ENCODE data around the gene SFXN1. TPM values are rescaled to one million over a fixed set of nuclear protein-coding genes. Genes with fewer than 3 reads are reported as not detected.
"Not testable (repeated sequence)": the region's sequence is repeated elsewhere in the genome, so short reads cannot be mapped to it uniquely, and the experiment has no call there.

SFXN1 gene
- total RNA-seq, 1 experiment from 2014 or later: 239 TPM

DNA sequence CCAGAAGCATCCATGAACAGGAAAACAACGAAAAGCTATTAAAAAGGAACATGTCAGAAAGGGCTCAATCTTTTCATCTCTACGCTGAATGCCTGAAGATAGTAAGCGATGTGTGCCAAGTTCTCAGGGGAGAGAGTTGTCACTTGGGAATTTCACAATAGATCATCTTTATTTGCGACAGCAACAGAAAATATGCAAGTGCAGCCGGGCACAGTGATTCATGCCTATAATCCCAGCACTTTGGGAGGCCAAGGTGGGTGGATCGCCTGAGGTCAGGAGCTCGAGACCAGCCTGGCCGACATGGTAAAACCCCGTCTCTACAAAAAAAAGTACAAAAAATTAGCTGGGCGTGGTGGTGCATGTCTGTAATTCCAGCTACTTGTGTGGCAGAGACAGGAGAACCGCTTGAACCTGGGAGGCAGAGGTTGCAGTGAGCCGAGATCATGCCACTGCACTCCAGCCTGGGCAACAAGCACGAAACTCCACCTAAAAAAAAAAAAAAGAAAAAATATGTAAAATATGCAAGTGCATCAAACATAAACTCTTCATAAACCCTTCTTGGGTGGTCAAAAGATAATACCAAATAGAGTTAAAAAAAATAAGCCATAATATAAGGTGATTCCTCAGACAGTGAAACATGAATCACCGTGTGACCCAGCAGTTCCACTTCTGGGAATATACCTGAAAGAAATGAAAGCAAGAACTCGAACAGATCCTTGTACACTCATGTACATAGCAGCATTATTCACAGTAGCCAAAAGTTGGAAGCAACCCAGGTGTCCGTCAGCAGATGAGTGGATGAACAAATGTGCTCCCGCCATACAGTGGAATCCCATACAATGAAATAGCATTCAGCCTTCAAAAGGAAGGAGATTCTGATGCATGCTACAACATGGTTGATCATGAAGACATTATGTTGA lies 16.2 kb downstream of the SFXN1 start:
- peak; percentile 78 for DNase-seq (ENCODE audit: low spot score)

DNA sequence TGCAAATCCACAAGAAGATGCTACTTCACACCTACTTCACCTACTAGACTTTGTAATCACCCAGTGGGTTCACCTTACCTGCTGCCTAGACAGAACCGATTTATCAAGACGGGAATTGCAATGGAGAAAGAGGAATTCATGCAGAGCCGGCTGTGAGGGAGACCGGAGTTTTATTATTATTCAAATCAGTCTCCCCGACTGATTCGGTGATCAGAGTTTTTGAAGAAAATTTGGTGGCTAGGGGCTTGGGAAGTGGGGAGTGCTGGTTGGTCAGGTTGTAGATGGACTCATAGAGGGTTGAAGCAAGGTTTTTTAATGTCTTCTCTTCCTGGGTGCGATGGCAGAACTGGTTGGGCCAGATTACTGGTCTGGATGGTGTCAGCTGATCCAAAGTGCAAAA lies 23.4 kb downstream of the SFXN1 start:
- DNase-seq (ENCODE audit: low spot score): no peak

DNA sequence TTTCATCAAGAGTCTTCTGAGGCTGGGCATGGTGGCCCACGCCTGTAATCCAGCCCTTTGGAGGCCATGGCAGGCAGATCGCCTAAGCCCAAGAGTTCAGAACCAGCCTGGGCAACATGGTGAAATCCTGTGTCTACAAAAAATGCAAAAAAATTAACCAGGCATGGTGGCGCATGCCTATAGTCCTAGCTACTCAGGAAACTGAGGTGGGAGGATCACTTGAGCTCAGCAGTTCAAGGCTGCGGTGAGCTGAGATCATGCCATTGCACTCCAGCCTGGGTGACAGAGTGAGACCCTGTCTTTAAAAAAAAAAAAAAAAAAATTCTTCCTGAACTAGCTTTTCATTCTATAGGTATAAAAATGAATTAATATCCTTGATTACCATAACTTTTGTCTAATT lies 29.3 kb downstream of the SFXN1 start:
- DNase-seq (ENCODE audit: low spot score): not testable (repeated sequence)

DNA sequence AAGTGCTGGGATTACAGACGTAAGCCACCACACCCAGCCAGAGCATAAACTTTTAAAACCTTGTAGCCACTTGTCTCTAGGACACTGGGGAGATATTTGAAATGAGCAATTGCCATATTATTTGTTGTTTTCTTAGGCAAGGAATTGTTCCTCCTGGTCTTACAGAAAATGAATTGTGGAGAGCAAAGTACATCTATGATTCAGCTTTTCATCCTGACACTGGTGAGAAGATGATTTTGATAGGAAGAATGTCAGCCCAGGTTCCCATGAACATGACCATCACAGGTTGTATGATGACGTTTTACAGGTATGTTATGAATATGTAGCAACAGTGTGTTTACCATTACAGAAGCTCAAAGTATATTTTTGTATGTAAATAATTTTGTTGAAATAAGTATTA lies 30.5 kb downstream of the SFXN1 start:
- DNase-seq (ENCODE audit: low spot score): no peak

DNA sequence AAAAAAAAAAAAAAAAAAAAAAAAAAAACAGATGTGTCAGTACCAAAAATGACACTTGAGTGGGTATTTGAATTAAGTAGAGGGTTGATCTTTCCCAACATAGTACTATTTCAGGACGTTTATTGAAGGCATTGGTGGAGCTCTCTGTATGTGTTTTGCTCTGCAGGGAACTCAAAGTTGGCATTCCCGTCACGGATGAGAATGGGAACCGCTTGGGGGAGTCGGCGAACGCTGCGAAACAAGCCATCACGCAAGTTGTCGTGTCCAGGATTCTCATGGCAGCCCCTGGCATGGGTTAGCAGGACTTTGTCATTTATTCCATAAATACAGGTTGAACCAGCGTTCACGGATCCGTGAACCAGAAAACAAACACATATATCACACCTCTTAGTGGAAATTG lies 34.9 kb downstream of the SFXN1 start:
- DNase-seq (ENCODE audit: low spot score): no peak

DNA sequence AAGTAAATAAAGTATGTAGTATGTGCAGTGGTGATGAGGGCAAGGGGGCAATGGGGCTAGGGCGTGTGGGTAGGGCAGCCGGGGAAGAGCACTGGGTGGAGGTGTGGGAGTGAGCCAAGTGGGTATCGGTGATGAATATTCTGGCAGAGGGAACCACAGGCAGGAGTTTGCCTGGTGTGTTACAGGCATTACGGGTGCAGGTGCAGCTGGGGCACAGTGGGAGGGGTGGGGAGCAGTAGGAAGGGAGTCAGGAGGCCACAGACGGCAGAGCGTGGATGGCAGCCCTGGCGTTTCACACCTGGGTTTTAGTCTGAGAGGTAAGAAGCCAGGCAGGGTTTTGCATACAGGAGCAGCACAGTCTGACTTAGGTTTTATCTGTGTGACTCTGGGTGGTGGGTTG lies 35.4 kb downstream of the SFXN1 start:
- no peak for DNase-seq (ENCODE audit: low spot score)

DNA sequence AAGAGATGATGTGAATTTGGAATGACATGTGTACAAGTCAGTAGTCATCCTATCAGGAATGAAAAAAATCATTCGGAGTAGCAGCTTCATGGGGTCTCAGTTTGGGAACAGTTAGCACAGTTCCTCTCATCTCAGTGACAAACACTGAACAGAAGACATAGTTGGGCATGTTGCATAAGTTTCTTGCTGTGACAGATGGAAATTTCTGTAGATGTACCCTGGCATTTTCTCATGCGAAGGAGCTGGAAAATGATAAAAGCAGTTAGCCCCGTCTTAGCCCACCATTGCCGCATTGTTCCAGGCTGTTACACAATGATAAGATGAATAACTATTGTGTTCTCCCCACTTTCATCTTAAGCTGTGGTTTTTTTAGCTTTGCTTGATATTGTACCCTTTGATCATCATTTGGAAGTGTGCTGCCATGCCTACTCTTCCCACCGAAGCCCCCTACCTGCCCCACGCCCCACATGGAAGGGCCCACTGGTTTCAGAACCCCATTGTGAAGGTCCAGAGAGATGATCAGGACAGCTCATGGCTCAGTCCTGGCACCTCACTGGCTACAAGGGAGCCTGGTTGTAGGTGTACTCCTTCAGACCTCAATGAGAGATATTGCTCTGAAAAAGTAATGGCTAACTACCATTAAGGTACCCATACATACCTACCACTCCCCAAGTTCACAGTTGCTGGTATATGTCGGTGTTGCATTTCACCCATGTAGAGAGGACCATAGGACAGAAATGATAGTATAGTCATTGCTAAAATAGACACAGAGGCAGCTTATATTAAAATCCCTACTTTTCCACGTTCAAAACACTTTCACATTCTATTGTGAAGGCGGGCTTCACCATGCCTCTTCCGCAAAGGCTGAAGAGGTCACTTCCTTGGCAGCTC lies 38.8 kb downstream of the SFXN1 start:
- DNase-seq (ENCODE audit: low spot score): no peak

DNA sequence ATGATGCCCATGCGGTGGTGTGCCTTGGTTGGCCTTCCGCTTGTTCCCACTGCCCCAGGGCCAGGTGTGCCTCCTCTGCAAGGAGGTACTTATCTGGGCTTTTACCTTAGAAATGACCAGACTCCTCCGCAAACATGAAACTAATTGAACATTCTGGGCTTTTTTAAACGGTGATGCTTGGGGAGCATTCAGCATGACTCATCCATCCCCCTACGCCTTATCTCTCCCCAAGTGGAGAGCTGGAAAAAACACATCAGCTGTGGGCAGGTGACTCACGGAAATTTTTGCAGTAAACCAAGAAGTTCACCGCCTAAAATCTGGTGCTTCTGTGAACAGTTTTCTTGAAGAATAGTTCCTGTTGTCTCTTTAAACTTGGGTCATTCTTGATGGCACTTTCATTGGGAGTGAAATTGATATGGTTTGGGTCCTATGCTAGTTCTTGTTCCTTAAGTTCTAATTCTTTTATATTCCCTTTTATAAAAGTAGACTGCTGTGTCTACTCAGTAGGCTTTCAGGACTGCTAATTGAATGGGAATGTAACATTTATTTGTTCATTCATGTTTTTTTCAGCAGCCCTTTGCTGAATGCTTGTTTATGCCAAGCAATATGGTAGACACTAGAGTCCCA lies 39.6 kb downstream of the SFXN1 start:
- DNase-seq (ENCODE audit: low spot score): peak; percentile 95

DNA sequence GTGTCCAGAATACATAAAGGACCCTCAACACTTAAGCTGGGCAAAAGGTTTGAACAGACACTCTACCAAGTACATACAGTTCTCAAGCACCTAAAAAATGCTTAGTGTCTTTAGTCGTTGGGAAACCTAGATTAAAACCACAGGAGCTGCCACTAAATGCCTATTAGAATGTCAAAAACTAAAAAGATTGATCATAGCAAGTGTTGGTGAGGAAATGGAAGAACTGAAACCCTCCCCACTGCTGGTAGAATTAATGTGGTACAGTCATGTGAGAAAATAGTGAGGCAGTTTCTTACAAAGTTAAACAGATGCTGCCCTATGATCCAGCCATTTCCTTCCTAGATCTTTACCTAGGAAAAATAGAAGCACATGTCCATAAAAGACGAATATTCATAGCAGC lies 40.6 kb downstream of the SFXN1 start:
- no peak for DNase-seq (ENCODE audit: low spot score)

DNA sequence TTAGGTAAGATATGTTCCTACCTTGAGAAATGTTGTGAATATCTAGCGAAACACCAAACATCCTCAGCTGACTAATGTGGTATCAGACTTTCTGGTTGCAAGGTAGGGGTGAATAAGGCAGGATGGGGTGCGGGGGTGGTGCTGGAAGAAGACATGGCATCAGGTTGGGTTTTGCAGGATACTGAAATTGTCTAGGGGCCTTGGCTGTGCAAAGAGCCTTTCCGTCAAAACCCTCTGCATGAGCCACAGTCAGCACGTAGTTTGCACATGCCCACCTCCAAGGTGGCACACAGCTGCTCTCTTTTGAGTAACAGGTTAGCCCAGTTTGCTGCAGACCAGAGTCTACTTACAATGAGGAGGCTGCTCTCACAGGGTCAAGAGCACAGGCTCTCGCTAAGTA lies 42.0 kb downstream of the SFXN1 start:
- DNase-seq (ENCODE audit: low spot score): no peak

DNA sequence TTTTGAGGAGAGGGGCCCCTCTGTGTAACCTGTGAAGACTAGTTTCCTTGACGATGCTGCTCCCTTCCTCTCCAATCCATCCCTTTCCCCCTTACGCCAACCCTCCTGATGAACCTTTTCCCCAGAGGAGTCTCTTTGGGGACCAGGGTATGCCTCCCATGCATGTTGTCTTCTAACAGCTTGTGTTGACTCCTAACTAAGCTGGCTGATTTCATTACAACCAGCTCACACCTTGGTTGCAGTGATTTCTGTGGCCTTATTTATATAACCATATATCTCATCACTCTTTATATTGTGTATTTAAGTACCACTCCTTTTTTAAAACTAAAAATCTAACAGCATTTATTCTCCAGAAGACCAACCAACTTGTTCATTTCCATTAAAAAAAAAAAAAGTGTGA lies 42.5 kb downstream of the SFXN1 start:
- no peak for DNase-seq (ENCODE audit: low spot score)

DNA sequence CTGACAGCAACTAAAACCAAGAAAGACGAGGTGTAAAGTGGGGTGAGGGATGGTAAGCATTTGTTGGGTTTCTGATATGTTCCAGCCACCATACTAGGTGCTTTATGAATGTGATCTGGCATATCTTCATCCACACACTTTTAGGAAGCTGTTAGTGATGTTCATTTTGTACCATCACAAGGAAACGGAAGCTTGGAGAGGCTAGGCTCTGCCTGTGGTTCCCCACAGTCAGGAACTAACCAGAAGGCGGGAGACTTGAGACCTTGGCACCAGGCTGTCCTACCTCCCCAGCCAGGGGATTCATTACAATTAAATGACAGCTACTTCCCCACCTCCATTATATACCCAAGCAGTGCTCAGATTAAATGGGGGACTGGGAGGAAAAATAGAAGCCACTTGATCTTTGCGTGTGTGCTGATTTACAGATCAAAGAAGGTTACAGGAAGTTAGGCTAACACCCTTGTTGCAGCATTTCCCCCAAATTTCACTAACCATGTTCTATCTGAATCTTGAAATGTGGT lies 43.0 kb downstream of the SFXN1 start:
- no peak for DNase-seq (ENCODE audit: low spot score)

DNA sequence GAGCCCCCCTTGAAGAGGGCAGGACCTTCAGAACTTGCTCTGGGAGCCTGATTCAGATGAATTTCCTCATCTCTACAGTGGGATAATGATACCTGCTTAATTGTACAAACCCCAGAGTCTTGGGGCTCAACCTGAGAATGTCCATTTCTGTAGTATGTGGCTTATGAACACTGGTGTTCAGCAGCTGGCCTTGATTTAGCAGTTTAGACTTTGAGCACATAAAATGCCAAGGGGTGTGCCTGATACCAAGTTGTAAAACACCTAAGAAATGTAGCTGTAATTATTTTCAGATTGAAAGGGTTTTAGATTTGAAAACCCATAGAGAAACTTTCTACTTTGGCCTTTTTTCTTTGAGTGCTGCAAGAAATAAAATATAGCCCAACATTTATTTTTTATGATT lies 44.9 kb downstream of the SFXN1 start:
- DNase-seq (ENCODE audit: low spot score): no peak

DNA sequence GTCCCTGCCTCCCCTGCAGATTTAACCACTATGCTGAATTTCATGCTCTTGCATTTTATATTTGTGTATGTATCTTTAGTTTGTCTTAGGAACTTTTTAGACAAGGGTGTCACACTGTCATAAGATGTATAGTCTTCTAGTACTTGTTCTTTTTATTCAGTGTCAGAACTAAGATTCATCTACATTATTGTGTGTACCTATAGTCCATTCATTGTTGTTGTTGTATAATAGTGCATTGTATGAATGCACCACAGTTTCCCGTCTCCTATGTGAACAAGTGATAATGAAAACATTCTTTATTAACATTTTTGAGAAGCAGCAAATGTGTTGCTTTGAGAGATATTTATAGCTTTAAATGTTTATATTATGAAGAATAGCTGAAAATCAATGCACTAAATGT lies 45.9 kb downstream of the SFXN1 start:
- no peak for DNase-seq (ENCODE audit: low spot score)

DNA sequence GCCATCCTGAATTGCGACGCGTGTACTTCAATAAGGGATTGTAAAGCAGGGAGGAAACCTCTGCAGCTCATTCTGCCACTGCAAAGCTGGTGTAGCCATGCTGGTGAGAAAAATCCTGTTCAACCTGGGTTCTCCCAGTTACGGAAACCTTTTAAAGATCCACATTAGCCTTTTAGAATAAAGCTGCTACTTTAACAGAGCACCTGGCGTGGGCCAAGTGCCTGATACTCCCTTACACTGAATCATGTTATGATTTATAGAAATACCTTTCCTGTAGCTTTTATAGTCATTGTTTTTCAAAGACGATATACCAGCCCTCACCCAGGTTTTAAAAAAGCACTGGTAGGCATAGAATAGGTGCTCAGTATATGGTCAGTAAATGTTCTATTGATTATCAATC lies 48.3 kb downstream of the SFXN1 start:
- no peak for DNase-seq (ENCODE audit: low spot score)

DNA sequence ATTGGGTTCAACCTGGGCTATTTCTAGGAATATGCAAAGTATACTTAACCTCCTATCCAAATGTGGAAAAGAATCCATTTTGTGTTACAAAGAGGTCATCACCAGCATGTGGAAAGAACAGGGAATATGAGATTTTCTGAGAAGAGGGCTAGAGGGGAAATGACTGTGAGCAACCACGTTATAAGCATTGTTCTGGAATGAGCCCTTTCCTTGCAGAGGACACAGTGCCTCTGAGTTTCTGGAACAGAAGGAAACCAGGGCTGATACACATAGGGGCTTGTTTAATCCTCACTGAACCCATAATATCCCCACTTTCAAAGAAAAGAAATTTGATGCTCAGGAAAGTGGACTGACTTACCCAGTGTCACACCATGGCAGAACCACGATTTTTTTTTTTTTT lies 53.0 kb downstream of the SFXN1 start:
- no peak for DNase-seq (ENCODE audit: low spot score)

DNA sequence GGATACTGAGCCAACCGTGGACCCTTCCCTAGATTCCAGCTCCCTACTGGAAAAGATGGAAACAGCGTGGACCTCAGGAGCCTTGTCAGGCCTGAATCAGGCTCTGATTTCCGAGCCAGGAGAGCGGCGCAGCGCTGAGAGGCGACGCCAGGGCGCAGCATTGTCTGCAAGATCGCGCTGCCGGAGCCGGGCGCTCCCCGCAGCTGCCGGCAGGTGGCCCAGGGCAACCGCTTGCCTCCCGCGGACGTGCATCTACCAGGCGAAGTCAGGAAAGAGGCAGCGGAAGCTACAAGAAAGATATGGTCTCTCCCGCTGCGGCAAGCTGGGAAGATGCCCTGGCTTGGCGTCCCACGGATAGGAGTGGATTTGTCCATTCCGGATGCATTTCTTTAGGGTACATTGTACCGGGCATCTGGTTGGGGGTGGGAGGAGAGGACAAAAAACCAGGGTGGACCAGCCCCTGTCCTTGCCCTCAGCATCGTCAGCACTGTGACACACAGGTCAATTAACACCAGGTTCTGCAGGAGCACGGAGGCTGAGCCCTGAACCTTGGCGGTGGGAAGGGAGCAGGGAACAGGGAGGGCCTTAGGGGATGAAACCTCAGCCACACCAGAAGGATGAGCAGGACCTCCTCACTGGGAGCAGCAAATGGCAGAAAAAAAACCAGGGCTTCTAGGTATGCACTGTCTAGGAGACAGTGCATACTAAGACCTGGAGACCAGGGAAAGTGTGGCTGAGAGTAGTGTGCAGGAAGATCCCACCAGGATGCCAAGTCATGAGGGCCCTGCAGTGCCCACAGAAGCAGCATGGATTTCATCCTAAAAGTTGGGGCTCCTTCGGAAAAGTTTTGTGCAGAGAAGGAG lies 55.9 kb downstream of the SFXN1 start:
- peak; percentile 79 for DNase-seq (ENCODE audit: low spot score)

DNA sequence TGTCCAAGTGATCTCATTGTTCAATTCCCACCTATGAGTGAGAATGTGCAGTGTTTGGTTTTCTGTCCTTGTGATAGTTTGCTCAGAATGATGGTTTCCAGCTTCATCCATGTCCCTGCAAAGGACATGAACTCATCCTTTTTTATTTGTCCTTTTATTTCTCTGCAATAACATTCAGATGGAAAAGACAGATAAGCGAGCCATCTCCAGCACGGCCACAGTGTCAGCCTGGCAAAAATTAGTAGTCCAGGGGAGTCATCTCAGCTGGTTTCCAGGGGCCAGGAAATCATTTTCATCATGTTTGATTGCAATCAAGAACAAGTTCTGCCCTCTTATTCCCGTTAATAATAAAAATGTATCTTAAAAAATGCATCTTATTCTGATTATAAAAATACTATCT lies 57.0 kb downstream of the SFXN1 start:
- DNase-seq (ENCODE audit: low spot score): not testable (repeated sequence)

DNA sequence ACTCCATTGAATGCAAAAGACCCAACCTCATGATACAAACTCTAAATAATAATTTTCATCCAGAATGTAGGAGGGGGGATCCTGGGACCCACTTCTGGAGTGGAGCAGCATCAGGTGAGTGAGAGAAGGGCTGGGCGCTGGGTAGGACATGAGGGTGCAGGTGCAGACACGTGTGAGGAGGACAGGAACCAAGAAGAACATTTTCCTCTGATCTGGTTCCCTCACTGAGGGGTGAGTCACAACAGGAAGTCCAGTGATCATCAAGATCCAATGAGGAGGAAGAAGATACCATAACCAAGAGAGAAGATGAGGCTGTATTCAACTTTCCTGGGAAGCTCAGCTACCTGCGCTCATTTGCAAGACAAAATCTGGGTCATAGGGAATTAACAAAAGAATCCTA lies 57.4 kb downstream of the SFXN1 start:
- DNase-seq (ENCODE audit: low spot score): peak; percentile 14

DNA sequence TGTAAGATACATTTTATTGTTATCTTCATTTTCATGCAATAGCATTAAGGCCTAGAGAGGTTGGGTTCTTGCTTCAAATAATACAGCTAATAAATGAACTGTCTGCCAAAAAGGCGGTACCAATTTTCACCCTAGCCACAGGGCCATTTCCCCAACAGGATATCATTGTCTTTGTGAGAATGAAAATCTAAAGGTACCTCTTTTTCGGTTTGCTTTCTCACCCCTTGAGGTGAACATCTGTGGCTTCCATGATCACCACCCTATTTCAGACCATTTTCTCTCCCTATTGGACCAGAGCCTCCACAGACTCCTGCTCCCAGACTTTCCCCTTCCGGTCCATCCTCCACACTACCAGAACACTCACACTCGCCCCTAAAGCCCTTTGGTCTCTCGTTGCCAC lies 60.2 kb downstream of the SFXN1 start:
- DNase-seq (ENCODE audit: low spot score): no peak

DNA sequence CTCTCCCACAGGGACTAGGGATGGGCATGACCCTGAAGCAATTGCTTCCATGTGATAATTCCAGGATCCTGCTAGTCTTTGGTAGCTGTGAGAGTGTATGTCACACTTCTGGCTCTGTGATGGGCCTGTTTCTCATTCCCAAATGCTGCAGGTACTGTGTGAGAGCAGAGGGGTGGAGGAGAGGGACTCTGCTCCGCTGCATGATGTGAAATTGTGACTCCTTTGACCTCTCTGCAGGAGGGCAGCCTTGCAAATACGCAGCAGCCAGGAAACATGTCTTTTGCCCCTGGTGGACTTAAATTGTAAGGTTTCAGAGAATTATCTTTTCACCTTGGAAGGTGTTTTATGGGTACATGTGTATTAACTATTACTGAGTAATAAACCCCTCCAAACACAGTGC lies 61.6 kb downstream of the SFXN1 start:
- no peak for DNase-seq (ENCODE audit: low spot score)
